Measurements from ENCODE around the gene ZC3H14. TPM values are rescaled to one million over a fixed set of nuclear protein-coding genes. Genes with fewer than 3 reads are reported as not detected.

The ZC3H14 gene
- total RNA-seq, 1 donor from 2014 or later = 46.7 TPM

DNA sequence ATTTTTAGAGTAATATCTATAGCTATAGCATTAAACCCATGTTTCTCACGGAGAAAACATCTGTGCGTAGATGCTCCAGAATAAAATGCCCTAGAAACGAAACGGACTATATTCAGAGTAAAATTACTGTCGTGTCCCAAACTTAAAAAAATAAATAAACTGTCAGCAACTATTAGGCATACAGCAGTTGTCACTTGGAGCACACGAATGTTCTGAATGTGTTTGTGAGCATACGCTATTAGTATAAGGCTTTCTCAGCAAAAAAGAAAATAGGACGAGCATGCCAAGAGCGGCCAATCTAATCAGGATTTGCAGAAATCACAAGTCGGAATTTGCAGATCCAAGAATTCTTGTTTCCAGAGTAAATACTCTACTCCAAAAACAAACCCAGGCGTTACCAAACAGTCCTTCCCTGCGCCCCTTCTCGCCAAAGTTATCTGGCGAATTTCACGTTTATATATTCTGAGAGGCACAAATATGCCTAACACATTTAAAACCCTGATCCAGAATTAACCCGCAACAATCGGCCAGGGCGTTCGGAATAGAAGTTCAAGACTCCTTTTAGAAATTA is 8.9 kb upstream of the ZC3H14 start:
- DNase-seq (ENCODE audit: low spot score) = no peak
- TF ChIP-seq CTCF (IDR thresholded peaks at IDR 0.05) = no peak

DNA sequence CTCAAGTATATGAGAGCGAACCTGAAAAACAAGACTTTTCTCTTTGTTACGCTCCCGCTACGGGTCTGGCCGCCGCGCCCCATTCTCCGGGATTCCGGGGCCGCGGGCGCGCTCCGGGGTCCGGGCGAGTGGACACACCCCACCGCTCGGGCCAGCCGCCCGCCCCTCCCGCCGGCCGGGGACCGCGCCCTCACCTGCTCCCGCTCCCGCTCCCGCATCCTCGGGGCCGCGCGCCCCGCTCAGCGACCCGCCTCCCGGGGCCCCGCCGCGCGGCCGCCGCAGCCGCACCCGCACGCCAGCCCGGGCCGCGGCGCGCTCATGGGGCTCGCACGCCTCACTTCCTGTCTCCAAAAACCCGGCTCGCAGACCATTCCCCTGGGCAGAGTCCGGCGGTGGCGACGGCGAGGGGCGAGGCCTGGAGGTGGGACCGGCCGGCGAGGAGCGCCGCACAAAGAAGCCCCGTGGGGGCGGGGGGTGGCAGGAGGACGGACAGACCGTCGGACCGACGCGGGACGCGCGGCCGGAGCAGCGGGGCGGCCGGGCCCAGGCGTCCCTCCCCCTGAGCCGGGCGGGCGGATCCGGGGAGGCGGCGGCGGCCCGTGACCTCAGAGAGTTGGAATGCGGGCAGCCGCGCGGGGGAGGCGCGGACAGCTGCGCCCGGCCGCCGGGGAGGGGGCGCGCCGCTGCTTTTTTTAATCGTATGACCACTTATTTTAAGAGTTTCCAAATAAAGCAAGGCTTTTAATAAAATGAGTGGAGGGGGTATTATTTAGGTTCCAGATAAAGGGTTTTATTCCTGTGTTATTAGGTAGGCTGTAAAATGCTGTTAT is 8.2 kb upstream of the ZC3H14 start, which contains the start of gene PTPN21:
Gene PTPN21 (minus strand): TSS at position 551 of the 830 bp plus-strand sequence. CDS start 4,590 bp downstream, outside the sequence.
- Mint-ChIP-seq H3K27ac (ENCODE audit: unreplicated experiment) (peak within 1 kb of the TSS; percentile 87), H3K36me3 (ENCODE audit: low read depth) (no peaks in the 10 kb centered on the region), H3K4me3 (ENCODE audit: unreplicated experiment) (peak within 1 kb of the TSS; percentile 78), H3K27me3 (ENCODE audit: low read depth) (no peaks in the 10 kb centered on the region), H3K4me1 (ENCODE audit: low read depth) (peaks cover 50% of the 10 kb centered on the region), H3K9me3 (ENCODE audit: low read depth) (no peaks in the 10 kb centered on the region)
- peak; percentile 90 for DNase-seq (ENCODE audit: low spot score)
- peak; percentile 30 for TF ChIP-seq CTCF (IDR thresholded peaks at IDR 0.05)

More for the DNA sequence above, 8.9 kb upstream of the ZC3H14 start:
- peaks cover 50% of the 10 kb centered on the region for H3K4me1 Mint-ChIP-seq (ENCODE audit: low read depth)
- H3K27me3 Mint-ChIP-seq (ENCODE audit: low read depth) = no peaks in the 10 kb centered on the region
- no peaks in the 10 kb centered on the region for H3K9me3 Mint-ChIP-seq (ENCODE audit: low read depth)
- peaks cover 1% of the 10 kb centered on the region for H3K36me3 Mint-ChIP-seq (ENCODE audit: low read depth)
- H3K27ac Mint-ChIP-seq (ENCODE audit: unreplicated experiment) = peak overlapping the region; percentile 78
- peak overlapping the region; percentile 78 for H3K4me3 Mint-ChIP-seq (ENCODE audit: unreplicated experiment)

GRCh38 chr14:88556581-88556980 is 6.3 kb upstream of the ZC3H14 start:
- Mint-ChIP-seq H3K27me3 (ENCODE audit: low read depth) (no peaks in the 10 kb centered on the region), H3K27ac (ENCODE audit: unreplicated experiment) (peak overlapping the region; percentile 34), H3K4me1 (ENCODE audit: low read depth) (peaks cover 46% of the 10 kb centered on the region), H3K36me3 (ENCODE audit: low read depth) (no peaks in the 10 kb centered on the region), H3K9me3 (ENCODE audit: low read depth) (no peaks in the 10 kb centered on the region), H3K4me3 (ENCODE audit: unreplicated experiment) (no peak overlapping the region)
- TF ChIP-seq CTCF (IDR thresholded peaks at IDR 0.05) = no peak
- no peak for DNase-seq (ENCODE audit: low spot score)

DNA sequence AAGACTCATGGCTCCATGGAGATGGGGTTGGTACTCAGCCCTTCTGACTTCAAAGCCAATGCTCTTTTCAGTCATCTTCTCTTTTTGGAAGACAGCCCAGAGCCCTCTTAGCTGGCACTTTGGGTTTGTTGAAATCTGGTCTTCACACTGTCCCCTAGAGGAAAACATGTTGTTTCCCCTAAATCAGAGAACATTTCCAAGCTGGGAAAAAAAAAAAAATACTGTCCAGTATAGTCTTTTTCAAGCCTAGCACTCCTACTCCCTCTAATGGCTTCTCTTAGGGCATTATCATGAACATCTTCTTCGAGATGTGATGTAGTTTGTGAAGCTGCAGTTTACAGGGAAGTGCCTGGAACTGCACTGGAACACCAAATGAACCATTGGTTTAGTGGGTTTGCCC is 3.0 kb upstream of the ZC3H14 start:
- TF ChIP-seq CTCF (IDR thresholded peaks at IDR 0.05) = peak; percentile 78
- Mint-ChIP-seq H3K9me3 (ENCODE audit: low read depth) (no peaks in the 10 kb centered on the region), H3K27me3 (ENCODE audit: low read depth) (no peaks in the 10 kb centered on the region), H3K4me3 (ENCODE audit: unreplicated experiment) (no peak overlapping the region), H3K4me1 (ENCODE audit: low read depth) (peaks cover 46% of the 10 kb centered on the region), H3K36me3 (ENCODE audit: low read depth) (no peaks in the 10 kb centered on the region), H3K27ac (ENCODE audit: unreplicated experiment) (no peak overlapping the region)
- no peak for DNase-seq (ENCODE audit: low spot score)

- DNase-seq (ENCODE audit: low spot score) = no peak
- Mint-ChIP-seq H3K27me3 (ENCODE audit: low read depth) (no peaks in the 10 kb centered on the region), H3K4me1 (ENCODE audit: low read depth) (peaks cover 25% of the 10 kb centered on the region), H3K36me3 (ENCODE audit: low read depth) (no peaks in the 10 kb centered on the region), H3K27ac (ENCODE audit: unreplicated experiment) (no peak overlapping the region), H3K9me3 (ENCODE audit: low read depth) (no peaks in the 10 kb centered on the region), H3K4me3 (ENCODE audit: unreplicated experiment) (peak overlapping the region; percentile 76)
- no peak for TF ChIP-seq CTCF (IDR thresholded peaks at IDR 0.05)
Observed at GRCh38 chr14:88562532-88562830, 356 bp upstream of the ZC3H14 start.

All from chondrocyte (in vitro differentiated cells).